Astrocyte (in vitro differentiated cells and primary cell): ENCODE results near the gene ERH. TPM values are rescaled to one million over a fixed set of nuclear protein-coding genes. Genes with fewer than 3 reads are reported as not detected.

Experiments
- DNase-seq: peaks from one replicate; pipeline ENCODE4 v3.0.0-alpha.2; 2010; ENCODE audit warnings: low read depth
- FAIRE-seq: peaks from 2 replicates; lab custom pipeline; 2011; peaks lifted over from hg19 to GRCh38; lab: Jason Lieb, UNC
- H2AFZ ChIP-seq: 2 replicates; pipeline ENCODE4 v1.6.0; 2012; ENCODE audit warnings: low read depth, low read length, inconsistent platforms
- H3K27ac ChIP-seq: 2 replicates; pipeline ENCODE4 v1.5.1; 2011; ENCODE audit warnings: low read depth, low read length, inconsistent platforms
- H3K27me3 ChIP-seq: 2 replicates; pipeline ENCODE4 v1.6.0; 2011; ENCODE audit warnings: low read length, inconsistent platforms; ENCODE audit not compliant: insufficient read depth
- H3K36me3 ChIP-seq: 2 replicates; pipeline ENCODE4 v1.5.1; 2011; ENCODE audit warnings: low read length, inconsistent platforms; ENCODE audit not compliant: insufficient read depth
- H3K4me1 ChIP-seq: 2 replicates; pipeline ENCODE4 v1.5.1; 2011; ENCODE audit warnings: low read length, inconsistent platforms; ENCODE audit not compliant: insufficient read depth
- H3K4me2 ChIP-seq: 2 replicates; pipeline ENCODE4 v1.6.0; 2012; ENCODE audit warnings: low read length, inconsistent platforms
- H3K4me3 ChIP-seq: 2 replicates; pipeline ENCODE4 v1.5.1; 2011; ENCODE audit warnings: low read depth, mild to moderate bottlenecking, low read length, inconsistent platforms; ENCODE audit not compliant: insufficient read depth
- H3K79me2 ChIP-seq: 2 replicates; pipeline ENCODE4 v1.6.0; 2012; ENCODE audit warnings: mild to moderate bottlenecking, low read length, inconsistent platforms; ENCODE audit not compliant: insufficient read depth
- H3K9ac ChIP-seq: 2 replicates; pipeline ENCODE4 v1.6.0; 2012; ENCODE audit warnings: mild to moderate bottlenecking, low read length, inconsistent platforms
- H3K9me3 ChIP-seq: 2 replicates; pipeline ENCODE4 v1.5.1; 2012; ENCODE audit warnings: low read depth, mild to moderate bottlenecking, low read length, inconsistent platforms; ENCODE audit not compliant: insufficient read depth
- H4K20me1 ChIP-seq: 2 replicates; pipeline ENCODE4 v1.6.0; 2012; ENCODE audit warnings: low read length, inconsistent platforms; ENCODE audit not compliant: insufficient read depth
- H3K27ac Mint-ChIP-seq: one replicate; pipeline ENCODE4 v1.8.0; 2021; ENCODE audit warnings: mild to moderate bottlenecking, mixed read lengths; ENCODE audit not compliant: unreplicated experiment
- H3K27me3 Mint-ChIP-seq: one replicate; pipeline ENCODE4 v1.8.0; 2021; ENCODE audit warnings: low read depth, mixed read lengths; ENCODE audit not compliant: unreplicated experiment
- H3K36me3 Mint-ChIP-seq: one replicate; pipeline ENCODE4 v1.8.0; 2021; ENCODE audit warnings: low read depth, mixed read lengths; ENCODE audit not compliant: unreplicated experiment
- H3K4me1 Mint-ChIP-seq: one replicate; pipeline ENCODE4 v1.8.0; 2021; ENCODE audit warnings: low read depth, mixed read lengths; ENCODE audit not compliant: unreplicated experiment
- H3K4me3 Mint-ChIP-seq: one replicate; pipeline ENCODE4 v1.8.0; 2021; ENCODE audit warnings: mild to moderate bottlenecking, moderate library complexity, mixed read lengths; ENCODE audit not compliant: unreplicated experiment
- H3K9me3 Mint-ChIP-seq: one replicate; pipeline ENCODE4 v1.8.0; 2021; ENCODE audit warnings: mild to moderate bottlenecking, mixed read lengths; ENCODE audit not compliant: unreplicated experiment
- CTCF ChIP-seq: IDR thresholded peaks from 2 replicates; pipeline ENCODE4 v1.5.1; 2011; ENCODE audit warnings: low read depth, mild to moderate bottlenecking, inconsistent platforms, low read length, moderate library complexity; ENCODE audit not compliant: insufficient read depth
- EZH2 ChIP-seq: IDR thresholded peaks from 2 replicates; pipeline ENCODE4 v1.6.1; 2012; ENCODE audit warnings: mild to moderate bottlenecking, low read length, inconsistent platforms; ENCODE audit not compliant: insufficient read depth
- total RNA-seq: library from RNA; stranded (reverse); gene quantifications from 2 replicates; pipeline ENCODE4 v1.2.1, GENCODE V29; 2021

The ERH gene
- total RNA-seq, 1 donor from 2014 or later = 255 TPM

DNA sequence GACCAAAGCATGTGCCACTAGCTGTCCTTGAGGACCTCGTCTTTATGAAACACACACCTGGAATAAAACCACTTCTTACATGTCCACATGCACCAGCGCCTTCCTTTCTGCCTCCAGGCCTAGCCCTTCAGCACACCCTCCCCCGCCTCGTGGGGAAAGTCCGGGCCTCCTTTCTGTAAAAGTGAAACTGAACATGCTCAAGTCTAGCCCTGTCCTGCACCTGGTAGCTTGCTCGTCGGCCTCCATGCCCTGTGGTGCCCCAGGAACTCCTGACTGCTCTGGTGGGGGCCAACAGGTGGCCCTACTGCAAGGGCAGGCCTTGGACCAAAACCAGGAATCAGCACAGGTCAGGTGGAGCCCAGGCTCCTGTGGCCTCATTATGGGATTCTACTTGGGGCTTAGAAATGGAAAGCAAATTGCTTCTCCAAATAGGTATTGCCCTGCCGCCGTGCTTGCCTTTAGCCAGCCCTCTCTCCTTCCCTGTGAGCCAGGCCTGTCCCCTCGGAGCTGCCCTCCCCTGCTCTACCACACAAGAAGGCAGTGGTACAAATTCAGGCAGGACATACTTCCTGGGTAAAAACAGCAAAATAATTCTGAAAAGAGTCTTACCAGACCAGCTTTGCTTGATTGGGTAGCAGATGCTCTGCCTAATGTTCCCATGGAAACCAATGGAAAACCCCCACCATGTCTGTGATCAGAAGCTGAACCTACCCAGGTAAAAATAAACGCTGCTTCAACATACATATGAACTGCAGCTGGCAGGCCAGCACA lies 43.5 kb downstream of the ERH start:
- Mint-ChIP-seq H3K27me3 (peaks cover 37% of the 10 kb centered on the region), H3K36me3 (peaks cover 2% of the 10 kb centered on the region), H3K4me1 (peaks cover 11% of the 10 kb centered on the region), H3K27ac (no peak overlapping the region), H3K4me3 (no peak overlapping the region), H3K9me3 (peaks cover 4% of the 10 kb centered on the region)
- FAIRE-seq (no peak), DNase-seq (no peak)
- H3K36me3 ChIP-seq = no peaks in the 10 kb centered on the region
- no peaks in the 10 kb centered on the region for H3K27me3 ChIP-seq
- no peak overlapping the region for H2AFZ ChIP-seq
- H3K9me3 ChIP-seq = no peaks in the 10 kb centered on the region
- H3K79me2 ChIP-seq = no peaks in the 10 kb centered on the region
- H3K4me3 ChIP-seq = no peak overlapping the region
- peaks cover 7% of the 10 kb centered on the region for H3K4me1 ChIP-seq
- no peak overlapping the region for H3K4me2 ChIP-seq
- H3K9ac ChIP-seq = no peak overlapping the region
- no peak overlapping the region for H3K27ac ChIP-seq
- TF ChIP-seq EZH2 = no peak
- TF ChIP-seq CTCF = no peak
- H4K20me1 ChIP-seq = no peaks in the 10 kb centered on the region

- Mint-ChIP-seq H3K36me3 (peaks cover 2% of the 10 kb centered on the region), H3K27ac (no peak overlapping the region), H3K27me3 (peaks cover 40% of the 10 kb centered on the region), H3K4me1 (peaks cover 11% of the 10 kb centered on the region), H3K9me3 (peaks cover 4% of the 10 kb centered on the region), H3K4me3 (no peak overlapping the region)
- Histone ChIP-seq H4K20me1 (no peaks in the 10 kb centered on the region), H3K4me1 (peaks cover 7% of the 10 kb centered on the region), H3K9me3 (no peaks in the 10 kb centered on the region), H3K27ac (no peak overlapping the region), H3K27me3 (no peaks in the 10 kb centered on the region), H3K79me2 (no peaks in the 10 kb centered on the region), H3K4me3 (no peak overlapping the region), H3K9ac (no peak overlapping the region), H3K36me3 (no peaks in the 10 kb centered on the region), H3K4me2 (no peak overlapping the region), H2AFZ (no peak overlapping the region)
- FAIRE-seq (no peak), DNase-seq (no peak)
- TF ChIP-seq EZH2 = no peak
- no peak for TF ChIP-seq CTCF
Observed at GRCh38 chr14:69353168-69353567, 44.9 kb downstream of the ERH start.

DNA sequence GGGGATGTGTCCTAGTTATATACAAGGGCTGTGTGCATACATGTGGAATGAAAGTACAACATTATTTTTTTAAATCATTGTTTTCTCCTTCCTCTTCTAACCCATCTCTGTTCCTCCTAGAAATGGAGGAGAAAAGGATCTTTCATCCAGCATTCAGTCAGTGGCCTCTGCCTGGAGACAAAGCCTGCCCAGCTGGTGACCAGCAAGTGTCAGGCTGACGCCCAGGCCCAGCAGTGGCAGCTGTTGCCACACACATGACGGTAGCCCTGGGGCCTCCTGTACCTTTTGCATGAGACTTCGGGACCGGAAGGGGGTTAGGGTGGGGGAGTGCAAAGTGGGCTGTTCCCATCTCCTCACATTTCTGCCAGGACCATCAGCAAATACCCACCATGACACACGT lies 46.2 kb downstream of the ERH start:
- DNase-seq = no peak
- Mint-ChIP-seq H3K27ac (no peak overlapping the region), H3K4me1 (peaks cover 11% of the 10 kb centered on the region), H3K9me3 (peaks cover 4% of the 10 kb centered on the region), H3K4me3 (no peak overlapping the region), H3K27me3 (peaks cover 45% of the 10 kb centered on the region), H3K36me3 (no peaks in the 10 kb centered on the region)
- Histone ChIP-seq H3K4me2 (no peak overlapping the region), H3K27ac (no peak overlapping the region), H3K27me3 (no peaks in the 10 kb centered on the region), H3K4me1 (peaks cover 7% of the 10 kb centered on the region), H3K9ac (no peak overlapping the region), H2AFZ (no peak overlapping the region), H3K79me2 (no peaks in the 10 kb centered on the region), H3K9me3 (no peaks in the 10 kb centered on the region), H3K4me3 (no peak overlapping the region), H3K36me3 (no peaks in the 10 kb centered on the region), H4K20me1 (no peaks in the 10 kb centered on the region)
- FAIRE-seq = no peak
- TF ChIP-seq EZH2 (no peak), CTCF (no peak)
